GM19372 (cell line): ENCODE results near the gene FAM76A.
"Not testable (repeated sequence)": the region's sequence is repeated elsewhere in the genome, so short reads cannot be mapped to it uniquely, and the experiment has no call there.

ENCODE experiments used
- ATAC-seq: cut with Tn5 transposase; IDR thresholded peaks from one replicate; pipeline ENCODE4 v1.9.1; 2021; ENCODE audit warnings: mild to moderate bottlenecking, low read depth, moderate library complexity; ENCODE audit not compliant: unreplicated experiment

FAM76A gene

DNA sequence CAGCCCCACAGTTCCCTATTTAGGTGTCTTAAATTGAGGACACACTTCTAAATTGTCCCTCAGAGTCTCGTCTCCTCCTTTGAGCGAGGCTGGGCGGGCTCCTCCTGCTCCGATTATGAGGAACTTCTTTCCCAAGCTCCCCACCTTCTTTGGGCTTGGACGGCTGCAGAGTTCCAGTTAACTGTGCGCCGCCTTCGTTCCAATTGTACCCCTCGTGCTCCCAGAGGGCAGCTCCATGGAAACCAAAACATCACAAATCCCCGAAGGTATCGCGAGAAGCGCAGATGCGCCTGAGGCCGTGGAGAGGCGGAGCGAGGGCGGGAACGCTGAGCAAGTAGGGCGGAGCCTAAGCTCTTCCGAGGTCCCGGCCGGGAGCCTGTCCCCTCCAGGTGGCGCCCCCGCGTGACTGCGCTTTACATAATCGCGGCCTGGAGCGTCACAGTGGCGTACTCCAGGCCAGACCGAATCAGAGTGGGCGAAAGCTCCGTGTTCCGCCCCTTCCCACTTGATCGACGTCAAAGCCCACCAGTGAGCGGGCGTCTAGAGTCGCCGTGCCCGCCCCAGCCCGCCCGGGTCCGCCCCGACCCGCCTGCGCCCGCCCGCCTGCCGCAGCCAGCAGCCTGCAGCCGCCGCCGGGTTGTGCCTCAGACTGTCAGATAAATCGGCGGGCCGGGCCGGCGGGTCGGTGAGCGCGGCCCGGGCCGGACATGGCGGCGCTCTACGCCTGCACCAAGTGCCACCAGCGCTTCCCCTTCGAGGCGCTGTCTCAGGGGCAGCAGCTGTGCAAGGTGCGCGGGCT lies at the start of gene FAM76A:
FAM76A (plus strand) TSS at position 588 of the 799 bp plus-strand sequence; CDS start at position 708, 120 bp downstream.
- ATAC-seq, result peak; percentile 94

DNA sequence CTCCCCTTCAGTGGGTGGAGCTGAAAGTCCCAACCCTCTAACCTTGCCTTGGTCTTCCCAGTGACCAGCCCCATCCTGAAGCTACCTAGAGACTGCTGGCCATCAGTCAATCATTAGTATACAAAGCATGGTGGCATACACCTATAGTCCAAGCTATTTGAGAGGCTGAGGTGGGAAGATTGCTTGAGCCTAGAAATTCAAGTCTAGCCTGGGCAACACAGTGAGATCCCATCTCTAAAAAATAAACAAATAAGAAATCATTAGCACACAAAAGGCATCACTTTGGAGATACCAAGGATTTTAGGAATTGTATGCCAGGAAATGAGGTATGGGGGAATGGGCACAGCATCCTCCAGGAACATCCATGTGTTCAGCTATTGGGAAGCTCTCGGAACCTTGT lies 49.4 kb upstream of the FAM76A start:
- ATAC-seq, result no peak

DNA sequence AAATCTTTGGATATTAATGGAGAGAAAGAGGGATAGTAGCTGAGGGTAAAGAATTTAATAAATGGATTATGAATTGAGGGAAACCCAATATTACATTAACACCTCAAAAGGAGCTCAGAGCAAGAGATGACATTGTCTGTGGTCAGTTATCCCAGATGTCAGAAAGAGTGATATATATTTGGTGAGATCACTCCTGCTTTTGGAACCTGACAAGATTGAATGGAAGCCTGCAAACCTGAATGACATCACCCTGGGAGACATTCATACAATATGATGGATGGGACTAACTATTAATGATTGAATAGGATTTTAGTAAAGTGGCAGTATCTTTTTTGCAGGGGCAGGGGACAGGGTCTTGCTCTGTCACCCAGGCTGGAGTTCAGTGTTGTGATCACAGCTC lies 47.0 kb upstream of the FAM76A start:
- ATAC-seq, result no peak

DNA sequence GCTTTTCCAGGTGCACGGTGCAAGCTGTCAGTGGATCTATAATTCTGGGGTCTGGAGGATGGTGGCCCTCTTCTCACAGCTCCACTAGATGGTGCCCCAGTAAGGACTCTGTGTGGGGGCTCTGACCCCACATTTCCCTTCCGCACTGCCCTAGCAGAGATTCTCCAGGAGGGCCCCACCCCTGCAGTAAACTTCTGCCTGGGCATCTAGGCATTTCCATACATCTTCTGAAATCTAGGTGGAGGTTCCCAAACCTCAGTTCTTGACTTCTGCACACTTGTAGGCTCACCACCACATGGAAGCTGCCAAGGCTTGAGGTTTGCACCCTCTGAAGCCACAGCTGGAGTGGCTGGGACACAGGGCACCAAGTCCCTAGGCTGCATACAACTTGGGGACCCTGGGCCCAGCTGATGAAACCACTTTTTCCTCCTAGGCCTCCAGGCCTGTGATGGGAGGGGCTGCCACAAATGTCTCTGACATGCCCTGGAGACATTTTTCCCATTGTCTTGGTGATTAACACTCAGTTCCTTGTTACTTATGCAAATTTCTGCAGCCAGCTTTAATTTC lies 45.5 kb upstream of the FAM76A start:
- ATAC-seq, result not testable (repeated sequence)

DNA sequence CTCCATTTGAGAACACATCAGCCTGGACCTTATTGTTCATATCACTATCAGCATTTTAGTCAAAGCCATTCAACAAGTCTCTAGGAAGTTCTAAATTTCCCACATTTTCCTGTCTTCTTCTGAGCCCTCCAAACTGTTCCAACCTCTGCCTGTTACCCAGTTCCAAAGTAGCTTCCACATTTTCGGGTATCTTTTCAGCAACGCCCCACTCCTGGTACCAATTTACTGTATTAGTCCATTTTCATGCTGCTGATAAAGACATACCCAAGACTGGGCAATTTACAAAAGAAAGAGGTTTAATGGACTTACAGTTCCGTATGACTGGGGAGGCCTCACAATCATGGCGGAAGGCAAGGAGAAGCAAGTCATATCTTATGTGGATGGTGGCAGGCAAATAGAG lies 44.2 kb upstream of the FAM76A start:
- ATAC-seq, result not testable (repeated sequence)

DNA sequence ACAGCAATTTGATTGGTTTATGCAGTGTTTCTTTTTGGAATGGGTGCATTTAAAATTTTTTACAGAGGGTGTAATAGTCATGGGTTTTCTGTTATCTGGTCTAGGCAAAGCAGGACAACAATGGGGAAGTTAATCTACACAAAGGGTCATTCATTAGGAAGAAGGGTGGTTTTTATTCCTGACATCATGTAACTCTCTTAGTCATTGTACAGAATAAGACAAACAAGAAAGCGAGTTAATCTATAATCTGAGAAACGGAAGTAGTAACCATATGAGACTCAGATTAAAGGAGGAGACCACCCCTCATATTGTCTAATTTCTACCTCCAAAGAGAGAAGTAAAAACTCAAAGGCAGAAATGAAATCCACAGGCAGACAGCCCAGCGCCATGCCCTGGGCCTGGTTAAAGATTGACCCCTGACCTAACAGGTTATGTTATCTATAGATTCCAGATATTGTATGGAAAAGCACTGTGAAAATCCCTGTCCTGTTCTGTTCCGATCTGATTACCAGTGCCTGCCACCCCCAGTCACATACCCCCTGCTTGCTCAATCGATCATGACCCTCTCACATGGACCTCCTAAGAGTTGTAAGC lies 43.3 kb upstream of the FAM76A start:
- ATAC-seq, result no peak

DNA sequence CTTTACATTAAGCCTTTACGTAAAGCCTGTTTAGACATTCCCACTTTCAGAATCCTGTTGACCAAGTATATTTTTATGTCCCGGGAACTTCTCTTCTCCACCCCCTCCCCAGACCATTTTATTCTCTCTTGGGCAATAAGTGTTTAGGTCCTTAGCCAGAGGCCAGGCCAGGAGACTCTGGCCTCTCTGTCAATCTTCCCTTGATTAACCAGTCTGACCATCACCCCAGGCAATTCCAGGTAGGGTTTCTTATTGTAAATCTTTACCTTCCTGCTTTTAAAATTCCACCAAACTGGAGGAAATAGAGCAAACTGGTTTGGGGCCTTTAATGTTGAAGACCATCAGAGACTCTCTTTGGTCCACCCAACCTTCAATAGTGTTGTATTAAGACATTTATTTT lies 41.6 kb upstream of the FAM76A start:
- no peak for ATAC-seq

DNA sequence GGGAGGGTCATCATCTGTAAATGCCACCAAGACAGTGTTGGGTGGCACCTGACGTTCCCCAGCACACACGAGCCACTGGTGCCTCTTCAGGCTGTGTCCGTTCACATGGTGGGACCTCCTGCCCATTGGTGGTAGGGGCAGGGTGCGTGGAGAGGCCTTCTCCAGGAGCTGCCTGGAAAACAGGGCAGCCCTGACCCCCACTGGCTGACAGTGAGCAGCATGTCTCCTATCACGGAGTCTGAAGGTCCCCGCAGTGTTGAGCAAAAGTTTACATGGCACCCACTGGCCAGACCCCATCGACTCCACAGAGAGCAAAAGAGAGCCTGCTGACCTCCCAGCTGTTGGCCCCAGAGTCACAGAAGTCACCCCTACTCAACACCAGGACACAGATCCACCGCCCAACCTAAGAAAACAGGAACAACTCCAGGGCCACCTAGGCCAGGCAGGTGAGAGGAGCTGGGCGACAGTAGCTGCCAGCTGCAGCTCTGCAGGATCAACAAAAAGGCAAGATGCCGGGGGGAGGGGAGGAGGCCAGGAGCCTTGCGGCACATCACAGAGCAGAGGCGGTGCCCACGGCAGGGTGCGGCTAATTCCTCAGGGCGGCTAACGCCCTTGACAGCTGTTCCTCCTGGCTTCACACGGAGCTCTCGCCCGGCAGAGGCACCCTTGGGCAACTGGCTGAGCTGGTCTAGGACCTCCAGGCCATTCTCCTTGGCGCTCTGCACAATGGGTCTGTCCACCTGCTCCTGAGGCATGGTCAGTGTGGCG lies 39.4 kb upstream of the FAM76A start:
- ATAC-seq, result no peak

DNA sequence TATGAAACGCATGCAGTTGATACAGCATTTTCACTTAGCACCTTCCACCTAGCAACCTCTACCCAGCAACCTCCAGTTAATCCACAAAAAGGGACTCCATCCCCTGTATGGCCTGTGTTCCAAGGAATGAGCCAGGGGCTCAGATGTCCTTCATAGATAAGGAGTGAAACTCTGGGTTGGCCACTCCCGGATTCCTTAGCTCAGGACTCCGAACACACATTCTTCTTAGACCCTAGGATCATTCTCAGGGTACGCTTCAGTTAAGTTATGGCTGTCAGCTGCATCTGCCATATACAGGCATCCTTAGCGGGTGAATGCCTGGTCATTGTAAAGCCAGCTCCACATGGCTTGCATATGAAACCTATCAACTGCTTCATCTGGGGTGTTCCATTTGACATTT lies 37.9 kb upstream of the FAM76A start:
- no peak for ATAC-seq

DNA sequence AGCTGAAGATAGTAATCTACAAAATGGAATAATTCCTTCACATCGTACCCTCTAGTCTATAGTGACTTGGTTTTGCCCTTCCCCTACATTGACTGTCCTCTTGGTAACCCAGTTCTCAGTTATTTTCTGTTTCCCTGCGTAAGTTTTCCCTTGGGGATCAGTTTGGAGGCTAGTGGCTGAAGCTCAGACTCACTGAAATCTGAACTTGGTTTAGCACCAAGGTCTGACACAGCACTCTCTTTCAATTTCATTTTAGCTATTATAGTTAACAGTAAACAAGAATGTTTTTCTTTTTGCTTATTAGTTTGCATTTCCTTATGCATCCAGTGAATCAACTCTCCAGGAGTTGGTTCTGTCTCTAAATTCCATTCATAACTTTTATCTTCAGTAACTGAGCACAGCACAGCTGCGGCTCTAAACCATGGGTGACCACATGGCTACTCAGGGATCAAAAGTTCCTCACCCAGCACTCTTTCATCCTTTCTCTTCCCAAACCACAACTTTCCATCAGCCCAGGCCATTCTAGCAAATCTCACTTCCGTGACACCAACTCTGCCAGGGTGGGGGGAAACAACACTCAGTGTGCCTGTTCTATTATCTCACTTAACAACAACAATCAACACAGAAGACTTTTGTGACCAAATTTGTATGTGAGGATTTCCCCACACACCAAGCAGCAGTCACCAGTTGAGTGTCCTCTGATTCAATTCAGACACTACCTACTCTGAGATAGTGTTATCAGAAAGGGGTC lies 36.2 kb upstream of the FAM76A start:
- no peak for ATAC-seq

DNA sequence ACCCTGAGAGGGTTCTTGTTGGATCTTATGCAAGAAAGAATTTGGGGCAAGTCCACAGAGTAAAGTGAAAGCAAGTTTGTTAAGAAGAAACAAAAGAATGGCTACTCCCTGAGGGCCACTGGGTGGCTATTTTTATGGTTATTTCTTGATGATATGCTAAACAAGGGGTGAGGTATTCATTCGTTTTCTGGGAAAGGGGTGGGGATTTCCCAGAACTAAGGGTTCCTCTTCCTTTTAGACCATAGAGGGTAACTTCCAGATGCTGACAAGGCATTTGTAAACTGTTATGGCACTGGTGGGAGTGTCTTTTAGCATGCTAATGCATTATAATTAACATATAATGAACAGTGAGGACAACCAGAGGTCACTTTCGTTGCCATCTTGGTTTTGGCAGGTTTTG lies 35.6 kb upstream of the FAM76A start:
- no peak for ATAC-seq

DNA sequence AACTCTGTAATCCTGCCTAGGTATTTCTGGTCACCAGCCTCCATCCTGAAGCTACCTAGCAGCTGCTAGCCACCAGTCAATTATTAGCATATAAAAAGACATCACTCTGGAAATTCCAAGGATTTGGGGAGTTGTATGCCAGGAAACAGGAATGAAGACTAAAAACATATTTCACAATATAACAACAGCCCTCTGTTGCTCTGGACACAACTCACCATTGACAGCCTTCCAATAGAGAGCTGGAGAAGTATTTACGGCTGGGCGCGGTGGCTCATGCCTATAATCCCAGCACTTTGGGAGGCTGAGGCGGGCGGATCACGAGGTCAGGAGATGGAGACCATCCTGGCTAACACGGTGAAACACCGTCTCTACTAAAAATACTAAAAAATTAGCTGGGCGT lies 28.9 kb upstream of the FAM76A start:
- not testable (repeated sequence) for ATAC-seq

DNA sequence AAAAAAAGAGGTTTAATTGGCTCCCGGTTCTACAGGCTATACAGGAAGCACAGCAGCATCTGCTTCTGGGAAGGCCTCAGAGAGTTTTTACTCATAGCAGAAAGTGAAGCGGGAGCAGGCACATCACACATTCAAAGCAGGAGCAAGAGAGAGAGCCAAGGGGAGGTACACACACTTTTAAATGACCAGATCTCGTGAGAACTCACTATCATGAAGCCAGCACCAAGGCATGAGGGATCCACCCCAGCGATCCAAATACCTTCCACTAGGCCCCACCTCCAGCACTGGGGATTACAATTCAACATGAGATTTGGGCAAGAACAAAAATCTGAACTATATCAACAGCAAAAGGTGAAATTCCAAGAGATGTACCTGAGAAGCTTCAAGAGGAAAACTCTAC lies 20.8 kb upstream of the FAM76A start:
- no peak for ATAC-seq

DNA sequence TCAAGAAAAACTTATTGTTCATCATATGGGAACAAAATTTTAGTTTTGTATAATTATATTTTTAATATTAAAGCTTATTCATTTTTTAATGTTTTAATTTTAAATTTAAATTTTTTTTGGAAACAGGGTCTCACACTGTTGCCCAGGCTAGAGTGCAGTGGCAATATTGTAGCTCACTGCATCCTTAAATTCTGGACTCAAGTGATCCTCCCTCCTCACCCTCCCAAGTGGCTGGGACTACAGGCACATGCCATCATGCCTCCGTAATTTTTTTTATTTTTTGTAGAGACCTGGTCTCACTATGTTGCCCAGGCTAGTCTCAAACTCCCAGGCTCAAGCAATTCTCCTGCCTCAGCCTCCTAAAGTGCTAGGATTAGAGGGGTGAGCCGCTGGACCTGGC lies 20.2 kb upstream of the FAM76A start:
- ATAC-seq, result no peak

DNA sequence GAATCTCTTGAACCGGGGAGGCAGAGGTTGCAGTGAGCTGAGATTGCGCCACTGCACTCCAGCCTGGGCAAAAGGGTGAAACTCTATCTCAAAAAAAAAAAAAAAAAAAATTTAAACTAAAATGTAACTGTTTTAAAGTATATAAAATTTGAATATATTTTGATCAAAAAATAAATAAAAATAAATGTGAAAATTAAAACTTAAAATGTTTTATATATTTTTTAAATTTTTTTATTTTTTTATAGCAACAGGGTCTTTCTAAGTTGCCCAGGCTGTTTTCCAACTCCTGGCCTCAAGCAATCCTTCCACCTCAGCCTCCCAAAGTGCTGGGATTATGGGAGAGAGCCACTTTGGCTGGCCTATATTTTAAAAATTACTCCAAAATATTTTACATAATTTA lies 15.2 kb upstream of the FAM76A start:
- no peak for ATAC-seq

DNA sequence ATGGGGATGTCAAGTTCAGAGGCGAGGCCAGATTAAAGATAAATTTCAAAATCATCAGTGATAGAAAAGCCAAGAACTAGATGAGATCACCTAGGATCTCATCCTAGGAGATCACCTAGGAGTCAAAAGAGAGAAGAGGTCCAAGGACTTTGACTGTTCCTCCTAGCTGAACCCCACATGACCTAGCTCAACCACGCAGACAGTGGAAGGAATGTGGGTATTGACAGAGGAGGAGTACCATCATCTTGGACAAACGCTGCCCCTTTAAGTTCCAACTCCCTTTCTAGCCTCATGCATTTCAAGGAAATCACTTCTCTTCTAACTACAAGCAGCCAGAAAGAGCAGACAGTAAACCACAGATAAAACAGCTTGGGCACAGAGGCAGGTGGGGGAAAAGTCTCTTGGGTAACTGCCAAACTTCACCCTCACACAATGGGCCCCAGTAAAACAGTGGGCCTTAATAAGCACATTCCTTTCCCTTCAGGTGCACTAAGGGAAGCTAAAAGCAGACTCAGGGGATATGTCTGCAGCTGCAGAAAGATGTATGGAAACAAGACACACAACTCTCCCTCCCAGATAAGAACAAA lies 12.5 kb upstream of the FAM76A start:
- ATAC-seq, result no peak

DNA sequence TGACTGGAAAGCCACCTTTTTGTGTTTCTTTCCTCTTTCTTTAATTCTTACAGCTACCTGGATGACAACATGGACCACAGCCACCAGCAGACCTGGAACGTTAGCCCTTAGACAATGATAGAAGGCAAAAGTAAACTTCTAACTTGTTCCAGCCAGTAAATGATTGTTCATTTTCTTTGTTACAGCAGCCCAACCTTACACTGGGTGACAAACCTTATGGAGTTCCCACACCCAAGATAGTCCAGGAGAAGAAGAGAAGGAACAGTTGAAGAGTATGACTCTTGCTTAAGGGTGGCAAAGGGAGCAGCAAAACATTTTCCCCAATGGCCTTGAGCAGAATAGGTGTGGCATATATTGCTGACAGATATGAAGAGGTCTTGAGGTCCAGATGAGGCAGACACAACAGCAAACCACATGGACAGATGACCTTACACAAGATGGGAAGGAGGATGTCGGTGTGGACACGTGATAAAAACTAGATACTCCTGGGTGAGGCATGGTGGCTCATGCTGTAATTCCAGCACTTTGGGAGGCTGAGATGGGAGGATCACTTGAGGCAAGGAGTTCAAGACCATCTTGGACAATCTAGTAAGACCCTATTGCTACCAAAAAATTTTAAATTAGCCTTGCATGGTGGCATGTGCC lies 11.8 kb upstream of the FAM76A start:
- ATAC-seq, result no peak

DNA sequence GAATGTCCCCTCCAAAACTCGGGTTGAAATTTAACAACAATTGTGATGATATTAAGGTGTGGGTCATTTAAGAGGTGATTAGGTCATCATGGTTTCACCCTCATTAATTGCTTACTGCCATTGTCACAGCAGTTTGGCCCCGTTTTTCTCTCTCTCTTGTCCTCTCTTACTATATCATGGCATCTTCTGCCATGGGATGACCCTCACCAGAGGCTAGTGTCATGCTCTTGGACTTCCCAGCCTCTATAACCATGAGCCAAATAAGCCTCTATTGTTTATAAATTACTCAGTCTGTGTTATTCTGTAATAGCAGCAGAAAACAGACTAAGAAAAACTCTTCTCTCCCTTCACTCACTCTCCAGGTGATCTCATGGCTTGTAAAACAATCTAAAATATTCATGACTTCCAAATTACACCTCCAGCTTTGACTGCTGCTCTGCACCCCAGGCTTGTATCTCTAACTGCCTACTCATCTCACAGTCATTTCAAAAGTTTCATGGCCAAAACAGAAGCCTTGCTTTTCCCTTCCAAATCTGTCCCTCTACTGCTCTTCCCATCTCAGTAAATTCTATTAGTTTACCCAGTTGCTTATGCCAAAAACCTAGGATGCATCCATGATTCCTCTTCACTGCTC lies 9.4 kb upstream of the FAM76A start:
- no peak for ATAC-seq
